OCI-LY7 (cell line): ENCODE results near the gene RNGTT. TPM values are rescaled to one million over a fixed set of nuclear protein-coding genes. Genes with fewer than 3 reads are reported as not detected.

Experiments
- BruUV-seq: library from RNA; stranded (reverse); fragments of 400-500 nt; replicated peaks from 2 replicates; lab custom pipeline; 2021; lab: Mats Ljungman, UMichigan
- CTCF ChIA-PET: fragments of 300-600 bp; sonication (Branson Sonifier 250); formaldehyde crosslinking; loops from one replicate; lab custom pipeline; 2022; ENCODE audit warnings: antibody characterized with exemption; ENCODE audit not compliant: unreplicated experiment; lab: Charles Lee
- POLR2A ChIA-PET: fragments of 300-600 bp; sonication (Branson Sonifier 250); formaldehyde crosslinking; loops from one replicate; lab custom pipeline; 2022; ENCODE audit warnings: antibody characterized with exemption; lab: Charles Lee
- DNase-seq: peaks from one replicate; pipeline ENCODE4 v3.0.0-alpha.2; 2015; ENCODE audit warnings: low spot score
- H2AFZ ChIP-seq: fragments of 200-600 bp; sonication (generic), shearing (Covaris generic); 2 replicates; pipeline ENCODE4 v1.6.1; 2014; ENCODE audit warnings: mild to moderate bottlenecking, antibody characterized with exemption, low read length, moderate library complexity
- H3K27ac ChIP-seq: fragments of 200-600 bp; sonication (generic); 2 replicates; pipeline ENCODE4 v1.5.1; 2014; ENCODE audit warnings: mixed run types, low read depth, mild to moderate bottlenecking, moderate library complexity, low read length, inconsistent platforms; ENCODE audit not compliant: poor library complexity, severe bottlenecking
- H3K36me3 ChIP-seq: fragments of 200-600 bp; sonication (generic); 2 replicates; pipeline ENCODE4 v1.6.1; 2014; ENCODE audit warnings: mild to moderate bottlenecking, antibody characterized with exemption, low read length, moderate library complexity, mixed read lengths; ENCODE audit not compliant: insufficient read depth
- H3K4me1 ChIP-seq: fragments of 200-600 bp; sonication (generic); 2 replicates; pipeline ENCODE4 v1.5.1; 2014; ENCODE audit warnings: mild to moderate bottlenecking, low read length; ENCODE audit not compliant: insufficient read depth, poor library complexity, severe bottlenecking
- H3K4me2 ChIP-seq: fragments of 200-600 bp; sonication (generic); 2 replicates; pipeline ENCODE4 v1.6.1; 2014; ENCODE audit warnings: mild to moderate bottlenecking, low read length
- H3K4me3 ChIP-seq: fragments of 200-600 bp; sonication (generic); 2 replicates; pipeline ENCODE4 v1.5.1; 2014; ENCODE audit warnings: mild to moderate bottlenecking, low read depth, low read length; ENCODE audit not compliant: poor library complexity, severe bottlenecking
- H3K79me2 ChIP-seq: fragments of 200-600 bp; sonication (generic); 2 replicates; pipeline ENCODE4 v1.6.1; 2016; ENCODE audit warnings: low read depth, mild to moderate bottlenecking, low read length, moderate library complexity, mixed read lengths; ENCODE audit not compliant: insufficient read depth
- H3K9me2 ChIP-seq: fragments of 200-600 bp; sonication (generic); 2 replicates; pipeline ENCODE4 v1.6.1; 2016; ENCODE audit warnings: mild to moderate bottlenecking, low read length, mixed read lengths; ENCODE audit not compliant: insufficient read depth
- H3K9me3 ChIP-seq: fragments of 200-600 bp; sonication (generic); 2 replicates; pipeline ENCODE4 v1.6.1; 2014; ENCODE audit warnings: mild to moderate bottlenecking, mixed run types, low read length, mixed read lengths
- H4K20me1 ChIP-seq: fragments of 200-600 bp; sonication (generic); 2 replicates; pipeline ENCODE4 v1.6.1; 2014; ENCODE audit warnings: mild to moderate bottlenecking, antibody characterized with exemption, low read length, moderate library complexity, mixed read lengths; ENCODE audit not compliant: insufficient read depth
- EZH2phosphoT487 ChIP-seq: fragments of 200-600 bp; sonication (generic); IDR thresholded peaks from 2 replicates; pipeline ENCODE4 v1.6.1; 2018; ENCODE audit warnings: low read depth, borderline replicate concordance, mild to moderate bottlenecking, mixed run types, antibody characterized with exemption, low read length, moderate library complexity, mixed read lengths
- intact Hi-C: fragments of 100-400 bp; cut with micrococcal nuclease; formaldehyde crosslinking; loops from one replicate; pipeline ENCODE4 v1.10.0; 2022; ENCODE audit not compliant: unreplicated experiment
- total RNA-seq, 2 experiments: library from RNA; depleted of rRNA in 1 of 2; stranded (reverse); fragments of >200 nt in 1 of 2; shearing (Covaris generic) in 1 of 2; gene quantifications; 2 replicates each; pipeline ENCODE4 v1.2.3, GENCODE V29; 2014 to 2022
- TF ChIP-seq, protein P1 (sequence below): fragments of 200-600 bp; sonication (generic); conservative IDR thresholded peaks from 2 replicates; pipeline ENCODE4 v1.5.1; 2014; ENCODE audit warnings: mild to moderate bottlenecking, antibody characterized with exemption, low read length, moderate library complexity, mixed read lengths

The RNGTT gene
- total RNA-seq, 2 experiments from 2014 or later = 38.2 to 41.7 TPM

GRCh38 chr6:88871498-88871897 lies 91.9 kb downstream of the RNGTT start:
- H4K20me1 ChIP-seq = no peaks in the 10 kb centered on the region
- H3K9me2 ChIP-seq = no peaks in the 10 kb centered on the region
- TF ChIP-seq, protein P1, sequence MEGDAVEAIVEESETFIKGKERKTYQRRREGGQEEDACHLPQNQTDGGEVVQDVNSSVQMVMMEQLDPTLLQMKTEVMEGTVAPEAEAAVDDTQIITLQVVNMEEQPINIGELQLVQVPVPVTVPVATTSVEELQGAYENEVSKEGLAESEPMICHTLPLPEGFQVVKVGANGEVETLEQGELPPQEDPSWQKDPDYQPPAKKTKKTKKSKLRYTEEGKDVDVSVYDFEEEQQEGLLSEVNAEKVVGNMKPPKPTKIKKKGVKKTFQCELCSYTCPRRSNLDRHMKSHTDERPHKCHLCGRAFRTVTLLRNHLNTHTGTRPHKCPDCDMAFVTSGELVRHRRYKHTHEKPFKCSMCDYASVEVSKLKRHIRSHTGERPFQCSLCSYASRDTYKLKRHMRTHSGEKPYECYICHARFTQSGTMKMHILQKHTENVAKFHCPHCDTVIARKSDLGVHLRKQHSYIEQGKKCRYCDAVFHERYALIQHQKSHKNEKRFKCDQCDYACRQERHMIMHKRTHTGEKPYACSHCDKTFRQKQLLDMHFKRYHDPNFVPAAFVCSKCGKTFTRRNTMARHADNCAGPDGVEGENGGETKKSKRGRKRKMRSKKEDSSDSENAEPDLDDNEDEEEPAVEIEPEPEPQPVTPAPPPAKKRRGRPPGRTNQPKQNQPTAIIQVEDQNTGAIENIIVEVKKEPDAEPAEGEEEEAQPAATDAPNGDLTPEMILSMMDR = no peak
- no peak for TF ChIP-seq EZH2phosphoT487
- no peak for DNase-seq
- no peak overlapping the region for H2AFZ ChIP-seq
- no peak overlapping the region for H3K27ac ChIP-seq
- intact Hi-C loops = loop anchor here (2.0 to 5.0 kb wide), 4 partner anchors 259 to 1479 kb away; no protein-coding TSS in a partner anchor
- ChIA-PET POLR2A (interaction anchor here (0.5 to 1.3 kb wide), 10 partner anchors 13 to 1525 kb away, joined by 3 to 5 read pairs (median 3); partner anchors contain the start of gene RNGTT), CTCF (no interaction called here)
- H3K36me3 ChIP-seq = peaks cover 4% of the 10 kb centered on the region; the same call in 1 of the 2 replicates
- BruUV-seq = no TSS peak
- H3K4me1 ChIP-seq = peaks cover 16% of the 10 kb centered on the region
- no peaks in the 10 kb centered on the region for H3K9me3 ChIP-seq
- H3K4me3 ChIP-seq = no peak overlapping the region
- no peaks in the 10 kb centered on the region for H3K79me2 ChIP-seq
- no peak overlapping the region for H3K4me2 ChIP-seq

GRCh38 chr6:88870717-88871330 lies 92.6 kb downstream of the RNGTT start:
- TF ChIP-seq, protein P1 = peak; percentile 96
- no peak for TF ChIP-seq EZH2phosphoT487
- peaks cover 8% of the 10 kb centered on the region; the same call in 1 of the 2 replicates for H3K36me3 ChIP-seq
- intact Hi-C loops = loop anchor here (2.0 to 5.0 kb wide), 4 partner anchors 259 to 1479 kb away; no protein-coding TSS in a partner anchor
- no peaks in the 10 kb centered on the region for H3K9me2 ChIP-seq
- BruUV-seq = no TSS peak
- H3K27ac ChIP-seq = no peak overlapping the region
- no peak overlapping the region for H2AFZ ChIP-seq
- no peak overlapping the region for H3K4me2 ChIP-seq
- H3K79me2 ChIP-seq = no peaks in the 10 kb centered on the region
- CTCF ChIA-PET = no interaction called here
- H4K20me1 ChIP-seq = no peaks in the 10 kb centered on the region
- POLR2A ChIA-PET = interaction anchor here (0.5 to 1.3 kb wide), 12 partner anchors 12 to 1524 kb away, joined by 3 to 5 read pairs (median 3); partner anchors contain the start of gene RNGTT
- no peaks in the 10 kb centered on the region for H3K9me3 ChIP-seq
- peaks cover 16% of the 10 kb centered on the region for H3K4me1 ChIP-seq
- no peak overlapping the region for H3K4me3 ChIP-seq
- peak; percentile 79 for DNase-seq
